HL-60/S4 treated with phorbol 12-myristate 13-acetate at 8.2 ng/mL for 4 days and 3 days (cell line): ENCODE measurements around the gene TACR2.

Source experiments
- in situ Hi-C: fragments of 300-500 bp; cut with MboI; formaldehyde crosslinking; loops from 2 replicates; pipeline ENCODE4 v1.15.0; 2022; ENCODE audit warnings: low sequenced_read_pairs

Gene TACR2

DNA sequence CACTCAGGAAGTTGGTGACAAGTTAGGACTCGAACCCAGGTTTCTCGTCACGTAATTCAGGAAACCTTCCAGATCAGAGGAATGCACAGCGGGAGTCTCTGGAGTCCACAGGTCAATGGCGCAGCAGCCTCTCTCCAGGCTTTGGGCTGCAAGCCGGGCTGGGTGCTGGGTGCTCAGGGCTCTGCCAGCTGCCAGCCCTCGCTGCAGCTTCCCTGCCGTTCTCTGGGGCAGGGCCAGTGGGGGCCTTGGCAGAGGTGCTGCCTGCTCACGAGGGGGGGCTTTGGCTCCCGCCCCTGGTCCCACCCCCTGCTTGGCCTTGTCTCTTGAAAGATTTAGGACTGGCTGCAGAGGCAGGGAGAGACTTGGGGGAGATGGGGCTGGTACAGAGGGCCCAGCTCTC is at the start of gene TACR2:
TSS of gene TACR2 (minus strand) at position 224 of the 400 bp plus-strand sequence. CDS start 595 bp downstream, outside the sequence.
- in situ Hi-C loops = loop anchor here (25.0 kb wide), 1 partner anchor 221 kb away; the partner anchor contains the start of gene FAM241B

DNA sequence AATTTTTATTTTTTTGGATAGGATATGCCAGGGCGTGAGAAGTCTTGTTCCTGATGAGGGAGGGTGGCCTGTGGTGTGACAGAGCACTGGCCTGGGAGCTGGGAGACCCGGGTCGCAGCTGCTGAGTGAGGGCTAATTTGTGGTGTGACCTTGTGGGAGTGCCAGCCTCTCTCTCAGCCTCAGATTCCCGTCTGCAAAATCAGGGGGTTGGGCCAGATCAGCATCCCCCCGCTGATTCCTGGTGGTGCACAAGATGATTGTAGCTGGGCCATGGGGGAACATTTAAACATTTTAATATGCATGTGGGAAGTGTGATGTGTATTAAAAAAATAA is 49.4 kb upstream of the TACR2 start:
- in situ Hi-C loops = no loop called here

DNA sequence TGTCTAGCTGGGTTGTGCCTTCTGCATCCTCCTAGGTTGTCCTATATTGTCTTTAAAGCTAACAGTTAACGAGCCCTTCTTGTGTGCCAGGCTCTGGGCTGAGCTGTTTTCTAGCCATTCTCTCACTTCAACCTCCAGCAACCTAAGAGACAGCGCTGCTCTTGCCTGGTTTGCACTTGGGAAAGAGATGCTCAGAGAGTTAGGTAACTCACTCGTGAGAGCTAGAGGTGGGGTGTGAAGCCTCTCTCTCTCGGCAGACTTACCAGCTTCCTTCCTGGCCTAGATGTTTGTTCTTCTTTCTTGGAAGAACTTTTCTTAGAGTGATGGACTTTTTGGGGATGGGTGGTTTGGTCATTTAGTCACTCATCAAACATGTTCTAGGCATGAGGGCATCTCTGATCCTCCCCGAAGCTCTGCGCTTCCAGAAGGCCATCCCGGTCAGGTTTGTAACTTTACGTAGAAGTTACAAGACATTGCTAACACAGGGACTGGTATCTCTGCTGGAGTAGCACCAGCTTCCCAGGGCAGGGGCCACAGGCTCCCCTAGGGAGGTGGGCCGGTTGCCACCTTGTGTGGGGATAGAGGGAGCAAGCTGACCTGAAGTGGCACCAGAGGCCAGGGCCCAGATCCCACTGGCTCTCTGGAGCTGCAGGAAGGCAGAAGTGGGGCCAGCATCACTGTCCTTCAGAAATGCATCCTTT is 48.9 kb upstream of the TACR2 start:
- in situ Hi-C loops = no loop called here

DNA sequence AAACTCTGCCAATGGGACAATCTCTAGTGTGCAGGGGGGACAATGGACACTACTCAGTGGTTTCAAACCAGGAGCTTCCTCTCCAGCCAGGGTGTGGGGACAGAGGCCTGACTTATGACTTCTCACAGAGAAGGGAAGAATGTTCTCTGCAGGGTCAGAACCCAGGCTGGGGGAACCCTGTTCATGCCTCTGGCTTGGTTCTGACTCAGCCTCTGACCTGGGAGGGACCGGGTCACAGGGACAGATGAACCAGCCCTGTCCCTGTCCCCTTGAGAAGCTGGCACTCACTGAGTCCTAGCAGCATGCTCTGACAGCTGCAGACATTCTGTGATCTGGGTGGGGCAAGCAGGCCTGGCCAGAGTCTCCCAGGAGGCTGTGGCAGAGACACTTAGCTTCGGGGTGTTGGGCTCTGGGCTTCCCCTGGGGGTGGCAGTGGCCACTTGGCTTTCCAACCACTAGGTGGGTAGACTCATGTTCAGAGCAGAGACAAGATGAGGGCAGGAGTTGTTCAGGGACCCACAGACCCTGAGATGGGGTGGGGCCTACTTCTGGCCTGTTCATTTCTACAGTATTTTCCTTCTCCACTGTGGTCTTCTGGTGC is 48.2 kb upstream of the TACR2 start:
- in situ Hi-C loops = no loop called here

DNA sequence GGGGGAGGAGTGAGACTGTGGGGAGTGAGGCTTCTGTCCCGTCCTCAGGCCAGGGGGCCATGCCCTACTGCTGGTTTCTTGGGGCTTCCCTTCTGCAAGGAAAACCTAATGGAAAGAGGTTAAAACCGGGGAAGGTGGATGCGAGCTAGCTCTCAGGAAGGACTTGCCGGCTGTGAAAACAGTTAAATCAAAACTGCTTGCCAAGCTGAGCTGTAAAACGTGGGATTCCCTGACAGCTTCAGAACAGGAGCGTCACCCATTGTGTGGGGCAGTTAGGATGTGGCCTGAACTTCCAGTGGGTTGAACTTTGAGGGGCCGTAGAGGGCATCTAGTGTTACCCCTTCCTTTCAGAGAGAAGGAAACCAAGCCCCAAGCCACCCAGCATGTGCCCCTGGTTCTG is 47.7 kb upstream of the TACR2 start:
- in situ Hi-C loops = no loop called here

DNA sequence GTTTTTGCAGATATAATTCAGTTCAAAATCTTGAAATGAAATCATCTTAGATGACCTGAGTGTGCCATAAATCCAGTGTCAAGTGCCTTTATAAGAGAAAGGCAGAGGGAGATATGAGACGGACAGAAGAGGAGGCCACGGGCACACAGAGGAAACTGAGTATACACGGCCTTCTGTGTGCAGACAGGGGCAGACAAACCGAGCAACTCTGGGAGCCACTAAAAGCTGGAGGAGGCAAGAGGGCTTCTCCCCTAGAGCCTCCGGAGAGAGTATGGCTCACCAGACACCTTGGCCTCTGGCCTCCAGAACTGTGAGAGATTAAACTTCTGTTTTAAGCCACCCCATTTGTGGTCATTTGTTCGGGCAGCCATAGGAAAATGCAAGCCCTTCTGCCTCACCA is 47.2 kb upstream of the TACR2 start:
- in situ Hi-C loops = no loop called here

DNA sequence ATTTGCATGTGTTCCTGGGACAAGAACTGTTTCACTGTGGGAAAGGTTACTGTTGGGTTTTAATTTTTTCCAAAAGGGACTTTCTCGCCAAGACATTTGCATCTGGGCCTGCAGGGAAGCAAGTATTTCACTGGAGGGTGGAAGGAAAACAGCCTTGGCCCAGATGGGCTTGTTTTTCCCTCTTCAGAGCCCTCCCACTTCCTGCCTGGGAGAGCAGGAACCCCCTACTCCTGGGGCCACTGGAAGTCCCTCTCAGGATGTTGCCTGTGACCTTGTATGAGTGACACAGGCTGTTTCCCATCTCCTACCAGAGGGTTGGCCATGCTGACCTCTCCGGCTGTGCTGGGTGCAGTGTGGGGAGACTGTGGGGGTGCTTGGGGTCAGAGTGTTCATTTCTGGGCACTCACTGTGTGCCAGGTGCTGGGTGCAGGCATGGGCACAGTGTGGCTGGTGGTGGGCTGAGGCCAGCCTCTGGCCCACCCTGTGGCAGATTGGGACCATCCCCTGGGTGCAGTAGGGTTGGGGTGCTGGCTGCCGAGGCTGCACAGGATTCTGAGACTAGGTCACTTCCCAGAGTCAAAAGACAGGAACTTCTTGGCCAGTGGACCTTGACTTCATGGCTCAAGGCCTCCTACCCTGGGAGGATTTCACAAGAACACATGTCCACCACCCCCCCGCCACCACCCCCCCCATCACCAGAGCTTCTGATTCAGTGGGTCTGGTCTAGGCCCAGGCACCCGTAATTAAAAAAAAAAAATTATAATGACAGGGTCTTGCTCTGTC is 44.7 kb upstream of the TACR2 start:
- in situ Hi-C loops = no loop called here

DNA sequence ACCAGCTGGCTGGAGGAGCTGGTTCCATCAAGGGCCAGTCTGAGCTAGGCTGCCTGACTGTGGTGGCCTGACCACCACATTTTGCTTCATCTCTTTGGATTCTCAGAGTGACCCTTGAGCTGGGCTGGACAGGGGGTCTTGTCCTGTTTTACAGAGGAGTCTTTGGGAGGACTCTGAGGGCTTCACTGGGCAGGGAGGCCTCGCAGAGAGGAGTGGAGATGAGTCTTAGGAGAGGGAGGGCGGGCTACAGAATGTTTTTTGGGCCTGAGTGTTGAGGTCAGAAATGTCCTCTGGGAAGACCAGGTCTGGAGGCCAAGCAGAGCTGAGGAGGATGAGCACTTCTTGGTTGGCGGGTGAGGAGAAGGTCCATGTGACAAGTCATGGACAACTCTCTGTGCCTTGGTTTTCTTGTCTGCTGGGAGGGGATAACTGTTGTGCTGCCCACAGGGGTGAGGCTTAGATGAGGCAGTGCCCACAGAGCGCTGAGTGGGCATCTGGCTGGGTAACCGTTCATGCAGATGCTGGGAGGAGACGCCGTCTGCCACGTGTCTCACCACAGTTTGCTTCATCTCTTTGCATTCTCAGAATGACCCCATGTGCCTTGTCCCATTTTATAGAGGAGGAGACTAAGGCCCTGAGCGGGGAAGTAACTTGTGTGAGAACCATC is 44.0 kb upstream of the TACR2 start:
- in situ Hi-C loops = no loop called here

DNA sequence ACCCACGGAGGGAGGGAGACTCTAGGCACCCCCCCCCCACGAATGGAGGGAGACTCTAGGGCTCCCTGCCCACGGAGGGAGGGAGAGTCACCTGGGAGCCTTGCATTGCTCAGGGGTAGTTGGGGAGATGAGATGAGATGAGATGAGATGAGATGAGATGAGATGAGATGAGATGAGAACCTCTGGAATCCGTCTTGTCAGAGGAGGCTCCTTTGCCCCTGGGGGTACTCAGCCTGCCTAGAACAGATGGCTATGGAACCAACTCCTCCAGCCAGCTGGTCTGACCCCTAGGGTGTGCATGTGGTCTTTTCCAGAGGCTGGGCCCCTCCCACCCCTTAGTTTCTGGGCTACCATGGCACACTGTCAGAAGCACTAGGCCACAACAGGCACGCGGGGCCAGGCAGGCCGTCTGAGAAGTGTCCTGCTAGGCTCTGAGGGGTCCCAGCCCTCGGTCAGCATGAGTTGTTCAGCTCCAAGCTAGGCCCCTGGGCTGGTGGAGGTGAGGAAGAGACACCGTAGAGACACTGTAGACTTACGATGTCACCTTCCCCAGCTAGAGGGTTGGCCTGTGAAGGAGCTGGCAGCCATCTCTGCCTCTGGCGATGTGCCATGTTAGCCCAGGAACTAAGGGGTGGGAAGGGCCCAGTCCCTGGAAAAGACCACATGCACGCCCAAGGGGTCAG is 43.3 kb upstream of the TACR2 start:
- in situ Hi-C loops = no loop called here

DNA sequence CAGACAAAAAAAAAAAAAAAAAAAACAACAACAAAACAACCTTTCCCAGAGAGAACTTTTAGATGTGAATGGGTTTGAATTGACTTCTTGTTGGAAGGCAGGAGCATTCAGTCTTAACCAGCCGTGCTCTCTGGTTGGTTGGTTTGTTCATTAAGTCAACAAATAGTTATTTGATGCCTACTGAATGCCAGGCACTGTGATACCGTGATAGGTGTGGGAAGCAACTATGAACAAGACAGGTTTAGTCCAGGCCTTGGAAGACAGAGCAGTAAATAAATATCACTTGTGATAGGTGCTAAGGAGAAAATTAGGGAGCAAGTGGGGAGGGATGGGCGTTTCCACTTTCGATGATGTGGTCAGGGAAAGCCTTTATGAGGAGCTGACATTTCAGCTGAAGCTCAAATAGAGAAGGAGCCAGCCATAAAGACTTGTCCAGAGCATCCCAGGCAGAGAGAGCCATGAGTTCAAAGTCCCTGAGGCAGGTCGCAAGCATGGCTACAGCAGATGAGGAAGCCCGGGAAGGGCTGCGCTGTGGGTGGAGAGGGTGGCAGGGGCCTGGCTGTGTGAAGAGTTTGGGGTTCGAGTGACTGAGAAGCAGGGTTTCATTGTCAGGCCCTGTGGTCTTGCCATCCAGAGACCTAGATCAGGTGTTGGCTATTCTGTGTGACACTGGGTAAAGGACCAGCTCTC is 42.5 kb upstream of the TACR2 start:
- in situ Hi-C loops = no loop called here

DNA sequence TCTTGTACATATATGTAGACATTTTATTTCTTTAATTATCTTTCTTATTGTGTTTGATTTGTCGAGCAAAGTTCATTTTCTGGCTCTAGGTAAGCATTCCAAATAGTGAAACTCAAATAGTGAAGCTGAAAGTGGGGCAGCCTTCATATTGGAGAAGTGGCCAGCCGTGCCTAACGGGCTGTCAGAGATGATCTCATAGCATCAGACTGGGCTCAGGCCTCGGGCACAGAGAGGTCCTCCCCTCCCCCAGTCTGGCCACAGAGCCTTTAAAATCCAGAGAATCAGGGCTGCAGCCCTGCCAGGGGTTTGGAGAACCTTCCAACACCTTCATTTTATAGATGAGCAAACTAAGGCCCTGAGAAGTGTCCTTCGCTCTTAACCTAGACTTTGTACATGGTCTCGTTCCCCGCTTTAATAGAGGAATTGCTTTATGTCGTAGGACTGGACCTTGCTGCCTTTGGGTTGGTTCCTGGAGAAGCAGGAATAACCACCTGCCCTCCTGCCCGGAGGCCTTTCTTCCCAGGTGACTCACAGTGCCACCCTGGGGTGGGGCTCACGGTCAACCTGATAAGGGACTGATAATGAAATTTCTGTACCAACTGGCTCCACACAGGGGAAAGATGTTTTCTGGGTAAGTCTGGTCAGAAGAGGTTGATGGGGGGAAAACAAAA is 41.8 kb upstream of the TACR2 start:
- in situ Hi-C loops = no loop called here

DNA sequence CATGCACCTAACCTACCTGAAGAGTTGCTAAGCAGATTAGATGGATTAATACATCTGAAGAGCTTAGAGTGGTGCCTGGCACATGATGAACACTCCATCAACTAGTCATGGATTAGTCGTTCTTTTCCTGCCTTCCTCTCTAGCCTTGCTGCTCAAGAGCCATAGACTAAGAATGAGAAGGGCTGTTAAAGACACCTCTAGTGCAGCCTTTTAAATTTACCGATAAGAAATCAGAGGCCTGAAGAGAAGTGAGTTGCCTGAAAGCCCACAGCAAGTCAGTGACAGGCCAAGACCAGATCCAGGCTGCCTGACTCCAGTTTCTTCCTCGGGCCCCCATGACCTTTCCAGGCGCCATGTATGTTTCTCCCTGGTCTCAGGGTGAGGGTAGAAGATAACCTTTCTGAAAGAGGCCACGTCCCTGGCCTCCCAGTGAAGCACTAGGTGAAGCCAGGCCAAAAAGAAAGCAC is 41.1 kb upstream of the TACR2 start:
- in situ Hi-C loops = no loop called here

DNA sequence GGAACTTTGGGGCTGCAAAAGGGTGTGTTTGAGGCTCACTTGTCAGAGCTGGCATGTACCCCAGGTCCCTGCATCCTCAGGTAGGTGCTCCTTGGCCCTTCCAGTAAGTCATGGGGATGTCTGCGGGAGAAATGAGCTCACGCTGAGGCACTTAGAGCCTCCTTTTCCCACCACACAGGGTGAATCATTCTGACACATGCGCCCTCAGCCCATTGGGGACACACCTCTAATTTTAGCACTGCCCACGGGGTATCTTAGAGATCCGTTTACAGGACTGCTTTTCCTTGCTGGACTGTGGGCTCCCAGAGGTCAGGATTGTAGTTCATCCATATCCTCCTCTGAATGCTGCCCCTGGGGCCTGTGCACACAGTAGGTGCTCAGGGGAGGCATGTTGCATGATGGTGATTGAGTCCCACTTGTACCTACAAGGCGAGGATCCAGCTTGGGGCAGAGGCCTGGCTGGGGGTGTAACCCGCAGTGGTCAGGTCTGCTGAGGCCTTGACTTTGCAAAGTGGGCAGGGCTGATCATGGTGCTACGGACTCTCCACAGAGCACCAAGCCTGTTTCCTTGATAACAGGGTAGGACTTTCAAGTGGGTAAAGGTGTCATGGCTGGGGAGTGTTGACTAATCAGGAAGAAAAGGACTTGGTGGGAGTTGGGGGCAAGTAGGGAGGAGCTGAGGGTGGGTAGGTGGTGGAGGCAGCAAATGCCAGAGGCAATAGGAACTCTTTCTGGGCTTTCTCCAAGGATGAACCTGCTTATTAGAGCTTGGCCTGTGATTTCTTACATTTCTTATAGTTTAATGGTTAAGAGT is 40.4 kb upstream of the TACR2 start:
- in situ Hi-C loops = no loop called here

DNA sequence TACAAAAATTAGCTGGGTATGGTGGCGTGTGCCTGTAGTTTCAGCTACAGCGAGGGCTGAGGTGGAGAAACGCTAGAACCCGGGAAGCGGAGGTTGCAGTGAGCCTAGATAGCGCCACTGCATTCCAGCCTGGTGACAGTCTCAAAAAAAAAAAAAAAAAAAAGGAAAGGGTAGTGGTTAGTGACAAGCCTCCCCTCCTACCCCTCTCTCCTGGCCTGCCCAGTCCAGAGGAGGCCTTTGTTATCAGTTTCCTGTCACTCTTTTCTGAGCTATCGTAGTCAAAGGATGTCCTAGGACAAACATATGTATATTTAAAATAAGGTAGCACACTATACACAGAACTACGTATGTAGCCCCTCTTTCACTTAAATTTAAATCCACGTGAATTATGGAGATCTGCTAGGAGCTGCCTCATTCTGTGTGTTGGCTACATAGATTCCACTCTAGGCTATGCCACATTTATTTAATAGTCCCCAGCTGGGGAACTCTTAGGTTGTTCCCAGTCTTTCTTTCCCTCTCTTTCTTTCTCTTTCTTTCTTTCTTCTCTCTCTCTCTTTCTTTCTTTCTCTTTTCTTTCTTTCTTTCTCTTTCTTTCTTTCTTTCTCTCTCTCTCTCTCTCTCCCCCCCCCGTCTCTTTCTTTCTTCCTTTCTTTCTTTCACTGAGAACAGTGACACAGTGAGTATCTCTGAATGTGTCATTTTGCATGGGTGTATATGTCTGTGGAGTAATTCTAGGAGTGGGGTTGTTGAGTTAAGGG is 38.5 kb upstream of the TACR2 start:
- in situ Hi-C loops = no loop called here

DNA sequence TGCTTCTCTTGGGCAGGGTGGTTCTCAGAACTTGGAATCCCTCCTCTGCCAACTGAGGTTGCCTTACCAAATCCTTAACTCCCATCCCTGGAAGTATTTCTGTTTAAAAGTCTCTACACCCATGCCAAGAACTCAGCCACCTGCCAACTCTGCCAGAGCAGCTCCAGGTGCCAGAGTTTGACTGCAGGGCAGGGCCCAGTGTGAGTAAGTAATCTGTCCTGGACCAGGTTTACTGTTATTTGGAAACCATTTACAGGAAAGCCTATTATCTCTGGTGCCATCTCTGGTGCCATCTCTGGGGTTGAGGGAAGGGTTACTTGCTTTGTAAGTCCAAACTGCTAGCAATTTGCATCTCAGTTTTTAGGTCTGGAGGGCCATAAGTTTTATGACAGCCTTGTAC is 37.1 kb upstream of the TACR2 start:
- in situ Hi-C loops = no loop called here

DNA sequence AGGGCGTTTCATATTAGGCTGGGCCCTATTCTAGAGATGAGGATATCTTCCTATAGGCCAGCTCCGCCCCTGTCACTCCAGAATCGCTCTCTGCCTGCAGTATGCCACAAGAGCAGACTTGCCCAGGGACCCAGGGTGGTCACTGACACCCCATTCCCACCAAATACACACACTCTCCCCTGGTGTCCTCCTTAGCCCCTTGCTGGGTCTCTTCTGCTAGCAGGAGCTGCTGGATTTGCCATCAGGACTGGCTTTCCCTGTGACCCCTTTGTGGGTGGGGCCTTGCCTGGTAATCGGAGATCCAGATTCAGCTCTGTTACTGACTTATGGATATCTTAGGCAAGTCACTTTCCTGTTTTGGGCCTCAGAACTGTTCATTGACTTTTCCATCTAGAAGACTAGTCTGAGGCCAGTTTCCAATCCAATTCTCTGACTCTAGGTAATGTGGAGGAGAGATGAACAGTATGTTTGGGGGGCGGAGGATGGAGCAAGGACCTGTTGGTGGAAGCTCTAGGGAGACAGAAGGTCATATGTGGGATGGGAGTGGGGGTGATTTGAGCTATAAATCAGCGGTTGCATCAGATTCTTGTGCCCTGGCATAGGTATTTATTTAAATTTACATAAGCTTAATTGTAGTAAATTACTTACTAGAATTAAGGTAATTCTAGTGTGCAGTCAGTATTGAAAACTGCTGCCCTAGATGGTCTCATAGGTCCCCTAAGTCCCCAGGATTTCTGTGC is 36.1 kb upstream of the TACR2 start:
- in situ Hi-C loops = no loop called here

DNA sequence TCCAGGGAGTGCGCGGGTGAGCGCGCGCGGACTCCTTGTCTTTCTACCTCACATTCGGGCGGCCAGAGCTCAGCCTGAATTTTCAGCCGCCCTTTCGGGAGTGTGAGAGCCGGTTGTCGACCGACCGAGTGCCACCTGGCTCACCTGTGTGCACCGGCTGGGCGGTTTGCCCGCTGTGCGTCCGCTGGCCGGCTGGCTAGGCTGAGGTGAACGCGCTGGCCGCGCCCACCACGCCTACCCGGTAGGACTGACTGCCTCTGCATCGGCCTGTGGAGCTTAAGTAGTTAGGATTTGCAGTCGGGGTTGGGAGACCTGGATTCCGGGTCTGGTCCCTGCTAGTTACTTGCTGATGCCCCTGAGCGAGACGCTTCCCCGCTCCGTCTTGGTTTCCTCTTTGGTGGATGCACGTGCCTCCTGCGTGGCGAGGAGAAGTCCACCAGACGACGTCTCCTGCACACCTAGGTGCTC is 35.1 kb upstream of the TACR2 start:
- in situ Hi-C loops = no loop called here
